GM12873 (cell line): ENCODE measurements around the gene MAP1LC3B.

Source experiments
- CTCF ChIP-seq: IDR thresholded peaks from 2 replicates; pipeline ENCODE4 v1.5.1; 2012; ENCODE audit warnings: low read depth, mild to moderate bottlenecking, moderate library complexity, low read length, control low read depth; ENCODE audit not compliant: insufficient read depth; ENCODE audit errors: missing control alignments

The MAP1LC3B gene

GRCh38 chr16:87352818-87353217 lies 39.3 kb upstream of the MAP1LC3B start:
- no peak for TF ChIP-seq CTCF

GRCh38 chr16:87353613-87354012 lies 38.5 kb upstream of the MAP1LC3B start:
- TF ChIP-seq CTCF = no peak

GRCh38 chr16:87356491-87356853 lies 35.7 kb upstream of the MAP1LC3B start:
- TF ChIP-seq CTCF = no peak

- TF ChIP-seq CTCF = no peak
Observed at GRCh38 chr16:87358250-87358649, 33.9 kb upstream of the MAP1LC3B start.

GRCh38 chr16:87358696-87359095 lies 33.4 kb upstream of the MAP1LC3B start:
- no peak for TF ChIP-seq CTCF

- TF ChIP-seq CTCF = no peak
Observed at GRCh38 chr16:87359121-87359520, 33.0 kb upstream of the MAP1LC3B start.

GRCh38 chr16:87360862-87361610 lies 31.1 kb upstream of the MAP1LC3B start:
- no peak for TF ChIP-seq CTCF
